Fibroblast of the aortic adventitia (primary cell): ENCODE measurements around the gene PLD3. TPM values are rescaled to one million over a fixed set of nuclear protein-coding genes. Genes with fewer than 3 reads are reported as not detected.

Experiments used
- DNase-seq: peaks from one replicate; pipeline ENCODE4 v3.0.0-alpha.2; 2010; ENCODE audit warnings: low read depth
- H3K4me3 ChIP-seq: 2 replicates; pipeline ENCODE4 v1.5.1; 2011; ENCODE audit warnings: low read depth, mild to moderate bottlenecking, control low read depth, low read length, moderate library complexity
- CTCF ChIP-seq: IDR thresholded peaks from 2 replicates; pipeline ENCODE4 v1.5.1; 2011; ENCODE audit warnings: mild to moderate bottlenecking, low read length, control low read depth, inconsistent platforms; ENCODE audit not compliant: insufficient read depth
- total RNA-seq: library from RNA; depleted of rRNA; stranded (reverse); fragments of >200 nt; gene quantifications from 2 replicates; pipeline ENCODE4 v1.2.3, GENCODE V29; 2012; ENCODE audit warnings: low replicate concordance

Gene PLD3
- total RNA-seq, 1 donor, result 252 TPM

- no peak for DNase-seq
- no peak for TF ChIP-seq CTCF
- no peak overlapping the region for H3K4me3 ChIP-seq
These were observed 12.3 kb downstream of the PLD3 start for GRCh38 chr19:40360708-40361241.

DNA sequence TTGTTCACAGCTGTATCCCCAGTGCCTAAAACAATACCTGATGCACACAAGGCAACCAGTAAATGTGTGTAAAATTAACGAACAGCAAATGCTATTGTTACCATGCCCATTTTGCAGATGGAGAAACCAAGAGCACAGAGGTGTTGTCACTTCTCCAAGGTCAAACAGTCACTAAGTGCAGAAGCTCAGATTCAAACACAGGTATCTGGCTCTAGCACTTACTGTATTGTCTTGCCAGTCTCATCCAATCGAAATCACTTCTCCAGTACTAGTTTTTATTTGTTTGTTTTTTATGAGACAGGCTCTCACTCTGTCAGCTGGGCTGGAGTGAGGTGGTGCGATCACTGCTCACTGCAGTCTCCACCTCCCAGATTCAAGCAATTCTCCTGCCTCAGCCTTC lies 13.7 kb downstream of the PLD3 start:
- TF ChIP-seq CTCF, result no peak
- DNase-seq, result no peak
- H3K4me3 ChIP-seq, result no peak overlapping the region

DNA sequence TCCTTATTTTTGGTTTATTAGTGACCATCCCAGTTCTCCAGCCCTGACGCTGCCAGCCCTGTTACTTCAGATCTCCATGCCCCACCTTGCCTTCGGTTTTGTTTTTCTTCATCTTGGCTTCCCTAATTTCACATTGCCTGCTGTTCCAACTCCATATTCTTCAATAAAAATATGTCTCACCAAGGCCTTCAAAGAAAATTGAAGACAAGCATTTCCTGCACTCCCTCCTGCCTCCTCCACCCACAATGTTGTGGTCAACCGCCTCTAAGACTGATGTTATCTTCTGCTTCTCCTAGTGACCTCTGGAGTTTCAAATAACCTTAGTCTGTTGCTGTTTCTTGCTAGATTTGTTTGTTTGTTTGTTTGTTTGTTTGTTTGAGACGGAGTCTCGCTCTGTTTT lies 14.6 kb downstream of the PLD3 start:
- H3K4me3 ChIP-seq, result no peak overlapping the region
- no peak for DNase-seq
- TF ChIP-seq CTCF, result no peak

- no peak overlapping the region for H3K4me3 ChIP-seq
- TF ChIP-seq CTCF, result no peak
- no peak for DNase-seq
These were observed 16.5 kb downstream of the PLD3 start for GRCh38 chr19:40365010-40365409.

- DNase-seq, result peak; percentile 43
- no peak for TF ChIP-seq CTCF
- peak overlapping the region; percentile 57 for H3K4me3 ChIP-seq
These were observed 17.3 kb downstream of the PLD3 start for GRCh38 chr19:40365613-40366401.

DNA sequence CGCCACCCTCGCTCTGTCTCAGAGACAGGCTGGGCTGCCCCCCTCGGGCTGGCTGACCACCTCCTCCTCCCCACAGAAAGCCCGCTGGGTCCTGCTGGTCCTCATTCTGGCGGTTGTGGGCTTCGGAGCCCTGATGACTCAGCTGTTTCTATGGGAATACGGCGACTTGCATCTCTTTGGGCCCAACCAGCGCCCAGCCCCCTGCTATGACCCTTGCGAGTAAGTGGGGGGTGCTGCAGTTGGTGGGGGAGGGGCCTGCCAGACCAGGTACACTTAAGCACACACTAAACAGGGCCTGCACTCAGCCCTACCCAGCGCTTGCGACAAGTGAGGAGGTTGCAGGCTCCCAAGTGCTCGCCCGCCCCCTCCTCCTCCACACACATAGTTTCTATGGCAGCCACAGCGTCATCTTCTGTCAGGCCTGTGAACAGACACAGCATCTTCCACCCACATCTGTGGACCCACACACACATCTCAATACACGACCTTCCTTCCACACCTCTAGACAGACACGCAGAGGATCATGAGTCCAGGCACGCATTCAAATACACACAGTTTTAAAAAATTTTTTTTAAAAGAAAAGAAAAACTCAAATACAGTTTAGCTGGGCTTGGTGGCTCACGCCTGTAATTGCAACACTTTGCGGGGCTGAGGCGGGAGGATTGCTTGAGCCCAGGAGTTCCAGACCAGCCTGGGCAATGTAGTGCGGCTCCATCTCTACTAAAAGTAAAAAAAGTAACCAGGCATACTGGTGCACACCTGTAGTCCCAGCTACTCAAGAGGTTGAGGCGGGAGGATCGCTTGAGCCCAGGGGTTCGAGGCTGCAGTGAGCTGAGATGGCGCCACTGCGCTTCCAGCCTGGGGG lies 18.4 kb downstream of the PLD3 start:
- no peak overlapping the region for H3K4me3 ChIP-seq
- TF ChIP-seq CTCF, result no peak
- no peak for DNase-seq
